HepG2 (cell line): Measurements from ENCODE around the gene CRLF1. TPM values are rescaled to one million over a fixed set of nuclear protein-coding genes. Genes with fewer than 3 reads are reported as not detected.

Experiments
- ARHGAP35 ChIP-seq: sonication (generic); formaldehyde crosslinking; IDR thresholded peaks from 2 replicates; pipeline ENCODE4 v1.9.0; 2022; ENCODE audit warnings: mild to moderate bottlenecking, inconsistent platforms, moderate library complexity, missing genetic modification reagents, borderline replicate concordance
- ATF2 ChIP-seq: sonication (generic); formaldehyde crosslinking; IDR thresholded peaks from 2 replicates; pipeline ENCODE4 v1.4.0; 2020; ENCODE audit warnings: missing genetic modification reagents
- ATF7-NPFF ChIP-seq: sonication (generic); formaldehyde crosslinking; IDR thresholded peaks from 2 replicates; pipeline ENCODE4 v1.8.1; 2023; ENCODE audit warnings: mild to moderate bottlenecking, low read depth, missing genetic modification reagents, moderate library complexity
- CBX5 ChIP-seq: sonication (generic); formaldehyde crosslinking; IDR thresholded peaks from 2 replicates; pipeline ENCODE4 v1.4.0; 2020; ENCODE audit warnings: missing genetic modification reagents, borderline replicate concordance
- GPN1 ChIP-seq: sonication (generic); formaldehyde crosslinking; IDR thresholded peaks from 2 replicates; pipeline ENCODE4 v1.5.1; 2020; ENCODE audit warnings: missing genetic modification reagents, borderline replicate concordance
- HIVEP1 ChIP-seq: sonication (generic); formaldehyde crosslinking; IDR thresholded peaks from 2 replicates; pipeline ENCODE4 v1.4.0; 2020; ENCODE audit warnings: mild to moderate bottlenecking, missing genetic modification reagents
- KDM6A ChIP-seq: IDR thresholded peaks from 2 replicates; pipeline ENCODE4 v1.6.1; 2016; ENCODE audit warnings: low read depth
- KIAA2018 ChIP-seq: sonication (generic); formaldehyde crosslinking; IDR thresholded peaks from 2 replicates; pipeline ENCODE4 v1.5.0; 2020; ENCODE audit warnings: mild to moderate bottlenecking, missing genetic modification reagents, borderline replicate concordance
- MYC ChIP-seq: sonication (generic); formaldehyde crosslinking; IDR thresholded peaks from 2 replicates; pipeline ENCODE4 v1.9.0; 2021; ENCODE audit warnings: missing genetic modification reagents, borderline replicate concordance
- NR2F2 ChIP-seq: IDR thresholded peaks from 2 replicates; pipeline ENCODE4 v1.6.1; 2012; ENCODE audit warnings: low read depth, inconsistent platforms, borderline replicate concordance
- POLR2G ChIP-seq: fragments of 200-400 bp; formaldehyde crosslinking; IDR thresholded peaks from 2 replicates; pipeline ENCODE4 v1.6.1; 2018; ENCODE audit warnings: mild to moderate bottlenecking, low read depth, low read length, moderate library complexity
- TIGD3 ChIP-seq: sonication (generic); formaldehyde crosslinking; IDR thresholded peaks from 2 replicates; pipeline ENCODE4 v1.5.1; 2020; ENCODE audit warnings: mild to moderate bottlenecking, missing genetic modification reagents, borderline replicate concordance
- ZHX1 ChIP-seq: sonication (generic); formaldehyde crosslinking; IDR thresholded peaks from 2 replicates; pipeline ENCODE4 v1.8.1; 2022; ENCODE audit warnings: low read depth, mild to moderate bottlenecking, missing genetic modification reagents
- polyA plus RNA-seq, 8 experiments: library from polyadenylated mRNA; depleted of rRNA in 3 of 8; stranded (reverse) in 7 of 8; unstranded in 1 of 8; fragments of >200 nt; fragmentation: Illumina TruSeq in 4 of 8; extraction: Trizol in 4 of 8; gene quantifications; 2 replicates each; pipeline versions ENCODE4 v1.2.1 to v1.2.3, GENCODE V29; 2011 to 2016; ENCODE audit warnings: low read depth in 4 of 8, missing spikeins in 1 of 8, mixed read lengths in 1 of 8; ENCODE audit not compliant: insufficient read depth in 1 of 8
- total RNA-seq, 5 experiments: library from RNA; depleted of rRNA; stranded (reverse); fragments of >200 nt; fragmentation: Illumina TruSeq; extraction: Trizol; gene quantifications; 2 replicates each; pipeline ENCODE4 v1.2.3, GENCODE V29; 2016; ENCODE audit warnings: low read depth in 1 of 5

Gene CRLF1
- total and polyA plus RNA-seq, 2 of the 13 experiments (the other 11 are each of a cell fraction or from before 2014, with no cell fraction given), result 217 to 296 TPM

- 0 out of 2 replicates have a peak, but pooled peaks have one; percentile 22 for TF ChIP-seq NR2F2
- peak; percentile 97; the same call in 1 of the 2 replicates for TF ChIP-seq ARHGAP35 (CRISPR knock-in tag)
- TF ChIP-seq ATF2, result peak; percentile 42; the same call in 1 of the 2 replicates
- TF ChIP-seq KDM6A (CRISPR knock-in tag), result no peak
- TF ChIP-seq MYC, result peak; percentile 96
- TF ChIP-seq TIGD3 (CRISPR knock-in tag), result peak; percentile 67; the same call in 1 of the 2 replicates
- peak; percentile 99 for TF ChIP-seq ATF7-NPFF
- TF ChIP-seq POLR2G, result peak; percentile 6; the same call in 1 of the 2 replicates
- 0 out of 2 replicates have a peak, but pooled peaks have one; percentile 14 for TF ChIP-seq KIAA2018 (CRISPR knock-in tag)
- peak; percentile 78; the same call in 1 of the 2 replicates for TF ChIP-seq CBX5 (CRISPR knock-in tag)
- TF ChIP-seq ZHX1 (CRISPR knock-in tag), result peak; percentile 80
- TF ChIP-seq HIVEP1 (CRISPR knock-in tag), result peak; percentile 84
- no peak for TF ChIP-seq GPN1
These were observed 17.0 kb downstream of the CRLF1 start (continued) for GRCh38 chr19:18589380-18590272.
